Fibroblast of skin of scalp (primary cell): Measurements from ENCODE around the gene OR52E6. TPM values are rescaled to one million over a fixed set of nuclear protein-coding genes. Genes with fewer than 3 reads are reported as not detected.

Experiments used
- DNase-seq: peaks from one replicate; pipeline ENCODE4 v3.0.0-alpha.2; 2013
- polyA plus RNA-seq, 2 experiments: library from polyadenylated mRNA; unstranded; fragments of 120-200 nt; gene quantifications; one replicate each; pipeline ENCODE4 v1.2.1, GENCODE V29; 2013; ENCODE audit not compliant: insufficient read length in 2 of 2

Gene OR52E6
- not detected for polyA plus RNA-seq (2013, experiment 1 of 2; ENCODE audit: insufficient read length)
- polyA plus RNA-seq (2013, experiment 2 of 2; ENCODE audit: insufficient read length), result not detected

DNA sequence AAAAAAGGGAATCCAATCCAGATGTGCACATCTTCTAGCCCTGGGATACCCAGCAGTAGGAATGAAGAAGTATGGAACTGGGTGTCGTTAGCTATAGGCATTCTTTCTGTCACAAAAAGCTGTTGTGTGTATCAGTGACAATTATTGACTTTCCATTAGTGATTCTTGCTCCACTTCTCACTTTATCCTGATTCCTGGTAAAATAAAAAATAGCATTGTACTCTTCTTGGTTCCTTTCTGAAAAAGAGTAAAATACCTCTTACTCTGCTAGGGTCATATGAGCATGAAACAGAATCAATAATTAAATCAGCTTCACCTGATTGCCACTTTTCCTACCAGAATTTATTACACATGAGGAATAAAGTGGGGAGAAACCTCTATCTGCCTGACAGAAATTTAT, at the start of gene OR52E6:
TSS of gene OR52E6 (minus strand) at position 101 of the 400 bp plus-strand sequence. CDS start at position 101, 0 bp downstream.
- DNase-seq, result no peak

GRCh38 chr11:5891216-5891800, 49.6 kb upstream of the OR52E6 start:
- peak; percentile 1 for DNase-seq

GRCh38 chr11:5887661-5888060, 46.0 kb upstream of the OR52E6 start:
- DNase-seq, result no peak

DNA sequence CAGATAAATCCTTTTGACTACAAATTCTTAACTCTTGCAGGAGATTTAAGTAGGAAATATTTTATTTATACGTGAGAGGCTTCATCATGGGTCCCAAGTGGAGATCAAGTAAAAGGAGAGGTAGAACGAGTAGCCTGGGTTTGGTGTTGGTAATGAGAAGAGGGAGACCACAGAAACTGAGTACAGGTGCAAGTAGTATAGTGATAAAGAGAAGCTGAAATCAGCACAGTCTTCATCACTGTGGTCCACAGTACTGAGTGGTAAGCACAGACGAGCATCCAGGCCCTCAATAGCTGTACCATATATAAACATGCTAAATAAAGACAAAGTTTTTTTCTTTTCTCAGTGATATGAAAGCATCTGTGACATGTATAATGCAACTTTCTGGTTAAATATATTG, 45.5 kb upstream of the OR52E6 start:
- no peak for DNase-seq

DNA sequence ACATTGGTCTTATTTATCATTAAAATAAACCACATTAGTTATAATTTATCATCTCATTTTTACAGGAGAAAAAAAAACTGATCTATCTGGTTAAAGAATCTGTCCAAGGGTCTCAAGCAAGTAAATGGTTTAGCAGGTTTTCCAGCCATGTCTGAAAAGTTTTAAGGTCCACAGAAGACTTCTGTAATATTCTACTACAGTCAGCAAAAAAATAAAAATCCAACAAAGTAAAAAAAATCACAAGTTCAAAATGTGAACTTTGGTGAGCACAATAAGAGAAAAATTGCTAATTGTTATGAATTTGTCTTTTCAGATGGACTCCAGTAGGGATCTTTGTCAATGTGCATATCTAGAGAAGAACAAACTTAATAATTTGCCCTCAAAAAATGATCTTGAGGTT, 40.1 kb upstream of the OR52E6 start:
- no peak for DNase-seq

- no peak for DNase-seq
Measured at GRCh38 chr11:5880329-5880728, 38.6 kb upstream of the OR52E6 start, which contains the start of gene OR52E4. Gene OR52E4, plus strand, starts transcription at chr11:5880629. Its CDS starts 3,664 bp downstream, at chr11:5884293.

GRCh38 chr11:5878564-5878963, 36.9 kb upstream of the OR52E6 start:
- no peak for DNase-seq

DNA sequence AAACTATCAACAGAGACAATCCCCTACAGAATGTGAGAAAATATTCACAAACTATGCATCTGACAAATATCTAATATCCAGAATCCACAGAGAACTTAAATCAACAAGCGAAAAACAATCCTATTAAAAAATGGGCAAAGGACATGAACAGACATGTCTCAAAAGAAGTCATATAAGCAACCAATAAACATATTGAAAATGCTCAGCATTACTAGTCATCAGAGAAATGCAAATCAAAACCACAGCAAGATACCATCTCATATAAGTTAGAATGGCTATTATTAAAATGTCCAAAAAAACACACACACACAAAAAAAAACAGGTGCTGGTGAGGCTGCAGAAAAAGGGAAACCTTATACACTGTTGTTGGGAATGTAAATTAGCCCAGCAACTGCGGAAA, 24.1 kb upstream of the OR52E6 start:
- no peak for DNase-seq

DNA sequence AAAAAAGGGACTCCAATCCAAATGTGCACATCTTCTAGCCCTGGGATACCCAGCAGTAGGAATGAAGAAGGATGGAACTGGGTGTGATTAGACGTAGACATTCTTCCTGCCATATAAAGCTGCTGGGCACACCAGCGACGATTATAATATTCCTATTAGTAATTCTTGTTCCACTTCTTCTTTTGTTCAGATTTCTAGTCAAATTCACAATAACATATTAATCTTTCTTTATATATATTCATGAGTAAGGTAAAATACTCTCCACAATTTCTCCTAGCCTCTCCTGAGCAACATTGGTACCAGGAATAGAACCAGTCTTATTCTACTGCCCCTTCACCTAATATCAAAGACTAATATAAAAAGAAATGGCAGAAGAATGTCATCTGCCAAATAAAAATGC, 15.9 kb upstream of the OR52E6 start, which contains the start of gene OR52E8:
TSS of gene OR52E8 (minus strand) at position 101 of the 400 bp plus-strand sequence. CDS start at position 101, 0 bp downstream.
- DNase-seq, result no peak

DNA sequence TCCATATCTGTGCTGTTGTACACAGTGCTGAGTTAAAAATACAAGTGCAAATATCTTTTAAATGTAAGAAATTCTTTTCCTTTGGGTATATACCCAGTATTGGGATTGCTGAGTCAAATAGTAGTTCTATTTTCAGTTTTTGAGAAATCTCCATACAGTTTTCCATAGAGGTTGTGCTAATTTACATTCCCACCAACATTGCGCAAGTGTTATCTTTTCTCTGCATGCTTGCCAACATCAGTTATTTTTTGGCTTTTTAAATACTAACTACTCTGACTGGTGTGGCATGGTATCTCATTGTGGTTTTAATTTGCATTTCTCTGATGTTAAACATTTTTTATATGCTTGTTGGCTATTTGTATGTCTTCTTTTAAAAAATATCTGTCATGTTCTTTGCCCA, 9.3 kb upstream of the OR52E6 start:
- no peak for DNase-seq

- no peak for DNase-seq
Measured at GRCh38 chr11:5847711-5848110, 6.0 kb upstream of the OR52E6 start.

DNA sequence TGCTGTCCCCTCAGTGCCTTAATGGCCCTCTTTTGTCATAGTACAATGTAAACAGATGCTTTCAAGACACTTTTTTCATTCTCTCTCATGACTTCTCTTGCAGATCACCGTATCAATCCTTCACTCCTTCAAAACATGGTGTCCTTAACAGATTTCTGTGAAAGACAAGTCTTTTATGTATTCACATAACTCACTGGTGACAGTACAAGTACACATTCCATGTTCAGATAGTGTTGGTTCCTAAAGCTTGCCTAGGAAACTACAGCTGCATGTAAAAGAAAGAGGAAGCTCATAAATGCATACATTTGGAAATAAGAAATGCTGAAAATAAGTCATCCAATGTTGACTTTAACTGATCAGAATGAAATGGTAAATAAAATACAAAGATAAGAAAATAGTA, 5.0 kb upstream of the OR52E6 start:
- DNase-seq, result no peak

- DNase-seq, result no peak
Measured at GRCh38 chr11:5837695-5838094, 4.0 kb downstream of the OR52E6 start.

DNA sequence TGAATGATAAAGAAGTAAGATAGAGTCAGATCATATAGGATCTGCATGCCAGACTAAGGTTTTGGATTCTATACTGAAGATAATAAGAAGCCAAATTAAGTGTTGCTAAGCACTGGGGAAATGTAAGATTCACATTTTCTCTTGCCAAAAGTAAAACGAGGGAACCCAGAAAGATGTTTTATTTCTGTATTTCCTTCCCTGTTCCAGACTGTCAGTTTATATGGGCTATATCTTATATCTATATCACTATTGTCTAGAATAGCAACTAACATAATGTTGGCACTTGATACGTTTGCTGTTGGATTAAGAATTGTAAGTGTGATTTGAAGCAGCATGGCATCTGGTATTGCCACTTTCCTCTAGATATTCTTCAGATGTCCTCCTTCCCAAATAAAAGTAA, 8.3 kb downstream of the OR52E6 start:
- no peak for DNase-seq

DNA sequence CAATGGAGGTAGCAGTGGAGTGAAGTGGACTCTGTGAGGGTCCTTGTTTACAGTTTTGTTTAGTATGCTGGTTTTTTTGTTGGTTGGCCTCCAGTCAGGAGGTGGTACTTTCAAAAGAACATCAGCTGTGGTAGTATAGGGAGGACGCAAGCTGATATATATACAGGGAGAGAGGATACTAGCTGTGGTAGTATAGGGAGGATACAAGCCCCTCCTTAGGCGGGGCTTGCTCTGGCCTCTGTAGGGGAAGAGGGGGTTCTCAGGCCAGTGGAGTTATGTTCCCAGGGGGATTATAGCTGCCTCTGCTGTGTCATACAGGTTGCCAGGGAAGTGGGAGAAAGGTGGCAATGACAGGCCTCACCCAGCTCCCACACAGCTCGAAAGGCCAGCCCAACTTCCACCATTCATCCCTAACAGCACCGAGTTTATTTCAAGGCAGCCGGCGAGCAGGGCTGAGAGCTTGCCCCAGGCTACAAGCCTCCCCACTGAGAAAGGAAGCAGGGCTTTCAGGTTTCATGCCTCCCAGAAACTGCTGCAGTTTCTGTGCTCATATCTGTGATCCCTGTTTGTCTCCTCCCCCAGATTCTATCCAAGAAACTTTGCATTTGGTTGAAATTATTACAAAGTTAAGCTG, 10.4 kb downstream of the OR52E6 start:
- no peak for DNase-seq

DNA sequence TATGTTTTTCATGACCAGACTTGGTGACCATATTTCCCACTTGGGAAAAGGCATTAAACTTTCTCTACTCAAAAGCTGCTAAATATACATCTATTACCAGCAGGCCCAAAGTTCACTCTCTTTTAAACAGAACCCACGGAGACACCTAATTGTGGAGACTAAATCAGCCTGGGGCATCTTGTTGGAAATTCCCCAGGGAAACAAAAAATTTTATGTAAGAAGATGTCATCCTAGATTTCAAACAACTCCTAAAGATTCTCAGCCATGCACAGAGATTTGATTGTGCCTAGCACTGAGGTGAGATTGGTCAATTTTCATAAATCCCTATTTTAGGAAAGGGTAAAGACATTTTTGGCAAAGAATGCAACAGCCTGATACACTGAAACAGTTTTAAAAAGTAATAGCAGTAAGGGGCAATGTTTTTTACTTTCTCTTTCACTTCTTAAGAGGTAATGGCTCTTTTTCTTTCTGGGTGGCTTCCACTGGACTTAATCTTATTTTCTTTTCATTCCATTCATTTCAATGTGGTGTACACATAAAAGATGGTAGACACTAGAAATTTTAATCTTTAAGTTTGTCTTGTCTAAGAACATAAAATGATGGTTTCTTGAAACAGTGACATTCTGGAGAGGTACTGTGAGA, 23.3 kb downstream of the OR52E6 start:
- no peak for DNase-seq

DNA sequence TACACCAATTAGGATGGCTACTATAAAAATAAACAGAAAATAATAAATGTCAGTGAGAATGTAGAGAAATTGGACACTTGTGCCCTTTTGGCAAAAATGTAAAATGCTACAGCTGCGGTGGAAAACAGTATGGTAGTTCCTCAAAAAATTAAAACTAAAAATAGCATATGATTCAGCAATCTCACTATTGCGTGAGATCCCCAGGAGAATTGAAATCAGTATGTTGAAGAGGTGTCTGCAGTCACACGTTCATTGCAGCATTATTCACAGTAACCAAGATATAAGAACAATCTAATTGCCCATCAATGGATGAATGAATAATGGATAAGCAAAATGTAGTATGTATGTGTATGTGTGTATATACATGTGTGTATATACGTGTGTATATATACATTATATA, 26.2 kb downstream of the OR52E6 start:
- no peak for DNase-seq

DNA sequence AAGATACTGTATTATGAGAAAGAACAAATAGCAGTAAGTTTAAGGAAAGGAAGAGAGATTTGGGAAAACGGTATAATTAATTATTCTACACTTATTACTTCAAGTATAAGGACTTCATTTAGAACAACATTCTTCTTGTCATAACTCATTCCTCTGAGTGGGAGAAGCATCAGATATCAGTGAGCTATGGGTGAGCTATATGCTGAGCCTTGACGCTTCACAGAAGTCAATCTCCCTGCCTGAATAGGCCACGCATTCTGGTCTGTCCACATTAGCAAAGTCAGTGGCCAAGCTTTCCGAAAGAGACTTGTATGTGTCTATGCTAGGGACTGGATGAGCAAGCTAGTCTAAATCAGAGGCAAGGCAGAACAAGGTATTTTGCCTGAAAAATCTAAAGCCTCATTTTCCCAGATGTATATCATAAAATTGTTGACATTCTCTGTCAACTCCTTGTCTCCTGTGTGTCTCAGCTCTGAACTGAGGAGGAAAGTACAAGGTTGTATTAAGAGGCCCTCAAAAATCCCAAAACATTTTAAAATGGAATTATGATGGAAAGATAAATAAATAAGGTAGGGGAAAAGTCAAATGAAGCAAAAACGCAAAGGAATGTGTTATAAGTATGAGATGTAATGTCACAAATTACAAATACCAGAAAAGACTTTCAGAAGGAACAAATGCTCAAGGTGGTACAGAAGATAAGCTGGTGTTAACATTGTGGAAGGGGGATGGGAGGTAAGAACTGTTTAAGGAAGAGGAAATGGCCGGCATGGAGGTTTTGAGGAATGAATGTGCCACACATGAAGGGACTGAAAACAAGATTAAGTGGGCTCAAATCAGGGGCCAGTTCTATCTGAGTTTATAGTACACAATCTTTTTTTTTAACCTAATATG, 31.5 kb downstream of the OR52E6 start:
- no peak for DNase-seq

GRCh38 chr11:5809122-5809519, 32.6 kb downstream of the OR52E6 start:
- DNase-seq, result no peak

DNA sequence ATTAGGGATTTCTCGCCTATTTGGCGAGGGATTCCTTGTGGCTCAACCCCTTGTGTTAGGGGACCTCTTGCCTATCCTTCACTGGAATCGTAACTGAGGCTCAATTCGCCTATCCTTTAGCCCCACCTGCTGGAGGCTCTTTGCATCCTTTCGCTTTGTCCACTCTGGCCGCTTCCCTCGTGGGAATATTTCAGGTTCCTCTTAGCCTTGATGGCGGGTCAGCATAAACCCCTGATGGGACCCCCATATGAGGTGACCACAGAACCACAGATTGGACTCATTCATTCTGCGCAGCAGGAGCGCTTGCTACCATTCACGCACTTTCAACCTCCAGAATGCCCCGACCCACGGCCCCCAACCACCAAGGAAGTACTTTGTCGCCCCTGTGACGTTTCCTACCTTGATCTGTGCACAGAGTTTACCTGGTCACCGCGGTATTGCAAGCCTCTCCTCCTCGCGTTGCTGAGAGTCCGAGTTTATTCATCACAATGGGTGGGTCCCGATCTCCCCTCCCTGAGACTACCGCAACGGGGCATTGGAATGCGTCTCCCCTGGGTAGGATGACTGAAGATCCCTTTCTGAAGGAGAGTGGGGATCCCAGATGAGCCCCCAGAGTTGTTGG, 33.1 kb downstream of the OR52E6 start, which contains the start of gene OR52N2:
TSS of gene OR52N2 (plus strand) at position 425 of the 622 bp plus-strand sequence. CDS start 11,412 bp downstream, outside the sequence.
- peak; percentile 72 for DNase-seq

- no peak for DNase-seq
Measured at GRCh38 chr11:5807580-5807979, 34.1 kb downstream of the OR52E6 start.

DNA sequence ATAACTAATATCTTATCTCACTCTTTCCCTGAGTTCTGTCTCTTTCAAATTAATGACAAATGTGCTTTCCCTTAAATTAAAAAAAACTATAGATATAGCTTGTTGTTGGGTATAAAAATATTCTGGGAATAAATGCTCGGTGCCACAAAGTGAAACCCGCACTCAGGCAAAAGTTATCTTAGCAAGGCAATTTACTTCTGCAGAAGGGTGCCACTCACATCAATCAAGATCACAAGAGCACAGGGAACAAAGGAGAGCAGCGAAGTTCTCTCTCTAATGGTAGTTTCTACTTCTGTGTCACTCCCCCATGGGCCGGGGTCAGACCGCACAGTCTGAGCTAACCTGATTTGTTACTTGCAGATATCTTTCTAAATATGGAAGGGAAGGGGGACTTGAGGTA, 37.7 kb downstream of the OR52E6 start:
- DNase-seq, result no peak
